ENCODE measurements around the gene RSPO4. TPM values are rescaled to one million over a fixed set of nuclear protein-coding genes. Genes with fewer than 3 reads are reported as not detected.

The RSPO4 gene
- total and polyA plus RNA-seq, 4 donors = 0.93 to 1.0 TPM; not detected in 2

- H3K36me3 ChIP-seq (ENCODE audit: control insufficient read depth in 1 of 2, insufficient read depth in 2 of 2, low read length in 1 of 2) = no peaks in the 10 kb centered on the region
- DNase-seq (no peak), ATAC-seq (ENCODE audit: low FRiP score) (no peak)
- WGBS, 2 donors = 61 to 66% methylated on average over 19 of the region's 19 CpGs
- no peak overlapping the region for H3K4me3 ChIP-seq (ENCODE audit: low read length in 2 of 2)
- H3K9me3 ChIP-seq (ENCODE audit: control insufficient read depth, low read length) = no peaks in the 10 kb centered on the region
- no peaks in the 10 kb centered on the region for H3K4me1 ChIP-seq (ENCODE audit: control insufficient read depth in 1 of 2, insufficient read depth in 2 of 2, low read length in 2 of 2)
- no peaks in the 10 kb centered on the region for H3K27me3 ChIP-seq (ENCODE audit: control insufficient read depth in 1 of 2, insufficient read depth in 2 of 2, low read length in 1 of 2)
- intact Hi-C loops (cut with DNase I) = loop anchor here in 1 of 2 donors (5.0 kb wide), 1 partner anchor 142 kb away; no protein-coding TSS in a partner anchor
- no peak overlapping the region for H3K27ac ChIP-seq (ENCODE audit: low read depth in 1 of 2, low read length in 2 of 2)
These were observed 42.9 kb downstream of the RSPO4 start for GRCh38 chr20:958936-959815.

DNA sequence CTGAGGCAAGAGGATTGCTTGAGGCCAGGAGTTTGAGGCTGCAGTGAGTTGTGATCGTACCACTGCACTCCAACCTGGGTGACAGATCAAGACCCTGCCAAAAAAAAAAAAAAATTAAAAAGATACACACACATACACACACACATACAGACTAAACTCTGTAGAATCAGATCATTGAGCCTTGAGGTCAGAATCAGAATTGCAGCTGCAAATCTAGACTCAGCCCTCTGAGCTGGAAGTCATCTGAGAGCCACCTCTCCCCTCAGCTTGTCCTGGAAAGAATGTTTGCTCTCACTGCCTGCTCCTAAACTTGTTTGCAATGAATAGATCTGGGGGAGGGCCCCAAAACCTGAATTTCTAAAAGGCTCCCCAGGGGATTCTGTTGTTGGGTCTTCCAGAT is 44.6 kb downstream of the RSPO4 start:
- ATAC-seq (ENCODE audit: low FRiP score) (no peak), DNase-seq (no peak)
- WGBS, 2 donors = 85 to 90% methylated on average over 1 of the region's 1 CpG
- no peaks in the 10 kb centered on the region for H3K27me3 ChIP-seq (ENCODE audit: control insufficient read depth in 1 of 2, insufficient read depth in 2 of 2, low read length in 1 of 2)
- intact Hi-C loops (cut with DNase I) = loop anchor here in 1 of 2 donors (5.0 kb wide), 1 partner anchor 140 kb away; no protein-coding TSS in a partner anchor
- no peaks in the 10 kb centered on the region for H3K4me1 ChIP-seq (ENCODE audit: control insufficient read depth in 1 of 2, insufficient read depth in 2 of 2, low read length in 2 of 2)
- no peaks in the 10 kb centered on the region for H3K9me3 ChIP-seq (ENCODE audit: control insufficient read depth, low read length)
- no peaks in the 10 kb centered on the region for H3K36me3 ChIP-seq (ENCODE audit: control insufficient read depth in 1 of 2, insufficient read depth in 2 of 2, low read length in 1 of 2)
- H3K27ac ChIP-seq (ENCODE audit: low read depth in 1 of 2, low read length in 2 of 2) = no peak overlapping the region
- H3K4me3 ChIP-seq (ENCODE audit: low read length in 2 of 2) = no peak overlapping the region

DNA sequence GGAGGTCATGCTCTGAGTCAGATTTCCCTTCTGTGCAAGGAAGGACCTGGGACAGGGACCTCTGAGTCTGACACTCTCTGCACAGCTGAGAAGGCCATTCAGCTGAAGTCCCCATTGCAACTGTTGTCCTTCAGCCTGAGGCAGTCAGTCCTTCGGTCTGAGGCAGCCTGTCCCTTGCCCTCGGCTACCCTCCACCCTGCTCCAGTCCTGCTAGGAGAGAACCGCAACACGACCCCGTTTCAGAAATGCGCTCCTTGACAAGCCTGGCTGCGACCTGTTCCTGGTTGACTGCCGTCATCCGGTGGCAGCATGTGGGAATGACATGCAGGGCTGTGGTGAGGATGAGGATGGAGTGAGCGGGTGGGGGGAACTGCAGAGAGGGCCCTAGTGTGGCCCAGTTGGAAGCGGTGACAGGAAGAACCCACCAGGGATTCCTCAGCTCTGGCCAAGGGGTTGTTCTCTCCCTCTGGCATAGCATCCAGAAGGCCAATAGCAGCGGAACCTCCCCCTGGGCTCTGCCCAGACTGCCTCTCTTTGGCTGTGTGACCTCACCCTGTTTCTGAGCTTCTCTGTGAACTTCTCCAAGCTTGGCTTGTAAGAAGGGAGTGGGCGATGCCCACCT is 45.7 kb downstream of the RSPO4 start:
- Histone ChIP-seq H3K36me3 (ENCODE audit: control insufficient read depth in 1 of 2, insufficient read depth in 2 of 2, low read length in 1 of 2) (no peaks in the 10 kb centered on the region), H3K9me3 (ENCODE audit: control insufficient read depth, low read length) (no peaks in the 10 kb centered on the region), H3K4me3 (ENCODE audit: low read length in 2 of 2) (no peak overlapping the region), H3K27me3 (ENCODE audit: control insufficient read depth in 1 of 2, insufficient read depth in 2 of 2, low read length in 1 of 2) (no peaks in the 10 kb centered on the region), H3K27ac (ENCODE audit: low read depth in 1 of 2, low read length in 2 of 2) (no peak overlapping the region), H3K4me1 (ENCODE audit: control insufficient read depth in 1 of 2, insufficient read depth in 2 of 2, low read length in 2 of 2) (no peaks in the 10 kb centered on the region)
- 7 to 11% methylated on average over 12 to 13 of the region's 13 CpGs for WGBS, 2 donors
- DNase-seq = peak; percentile 65 to 84
- peak; percentile 76 for ATAC-seq (ENCODE audit: low FRiP score)
- intact Hi-C loops (cut with DNase I) = loop anchor here (1.0 to 5.0 kb wide), 2 partner anchors 139 to 140 kb away; no protein-coding TSS in a partner anchor

GRCh38 chr20:955656-956055 is 46.5 kb downstream of the RSPO4 start:
- H3K4me1 ChIP-seq (ENCODE audit: control insufficient read depth in 1 of 2, insufficient read depth in 2 of 2, low read length in 2 of 2) = no peaks in the 10 kb centered on the region
- ATAC-seq (ENCODE audit: low FRiP score) = no peak
- H3K27me3 ChIP-seq (ENCODE audit: control insufficient read depth in 1 of 2, insufficient read depth in 2 of 2, low read length in 1 of 2) = no peaks in the 10 kb centered on the region
- intact Hi-C loops (cut with DNase I) = loop anchor here (1.0 to 5.0 kb wide), 2 partner anchors 138 to 139 kb away; no protein-coding TSS in a partner anchor
- H3K36me3 ChIP-seq (ENCODE audit: control insufficient read depth in 1 of 2, insufficient read depth in 2 of 2, low read length in 1 of 2) = no peaks in the 10 kb centered on the region
- H3K9me3 ChIP-seq (ENCODE audit: control insufficient read depth, low read length) = no peaks in the 10 kb centered on the region
- H3K27ac ChIP-seq (ENCODE audit: low read depth in 1 of 2, low read length in 2 of 2) = no peak overlapping the region
- no peak overlapping the region for H3K4me3 ChIP-seq (ENCODE audit: low read length in 2 of 2)
- WGBS, 2 donors = 83 to 85% methylated on average over 7 of the region's 7 CpGs
- no peak for DNase-seq

DNA sequence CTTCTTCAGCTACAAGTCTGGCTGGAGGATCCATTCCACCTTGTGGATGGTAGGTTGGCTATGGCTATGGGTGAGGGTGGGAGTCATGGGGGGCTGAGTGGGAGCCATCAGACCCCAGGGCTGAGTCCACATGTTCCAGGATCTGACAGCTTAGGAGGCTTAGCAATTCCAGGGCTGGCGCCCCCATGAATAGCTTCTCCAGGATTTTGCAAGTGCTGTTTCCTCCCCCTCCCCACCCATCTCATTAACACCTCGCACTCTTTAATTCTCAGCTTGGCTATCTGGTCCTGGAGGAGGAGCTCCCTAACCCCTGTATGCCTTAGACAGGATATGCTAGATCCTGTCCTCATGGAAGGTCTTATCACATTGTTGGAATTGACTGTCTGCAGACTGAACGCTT is 47.0 kb downstream of the RSPO4 start:
- DNase-seq = no peak
- ATAC-seq (ENCODE audit: low FRiP score) = no peak
- Histone ChIP-seq H3K4me1 (ENCODE audit: control insufficient read depth in 1 of 2, insufficient read depth in 2 of 2, low read length in 2 of 2) (no peaks in the 10 kb centered on the region), H3K27me3 (ENCODE audit: control insufficient read depth in 1 of 2, insufficient read depth in 2 of 2, low read length in 1 of 2) (no peaks in the 10 kb centered on the region), H3K36me3 (ENCODE audit: control insufficient read depth in 1 of 2, insufficient read depth in 2 of 2, low read length in 1 of 2) (no peaks in the 10 kb centered on the region), H3K9me3 (ENCODE audit: control insufficient read depth, low read length) (no peaks in the 10 kb centered on the region), H3K4me3 (ENCODE audit: low read length in 2 of 2) (no peak overlapping the region), H3K27ac (ENCODE audit: low read depth in 1 of 2, low read length in 2 of 2) (no peak overlapping the region)
- intact Hi-C loops (cut with DNase I) = loop anchor here in 1 of 2 donors (5.0 kb wide), 1 partner anchor 138 kb away; no protein-coding TSS in a partner anchor
- WGBS, 2 donors = 54 to 62% methylated on average over 3 of the region's 3 CpGs

- DNase-seq = no peak
- WGBS, 2 donors = 37 to 38% methylated on average over 11 of the region's 11 CpGs
- intact Hi-C loops (cut with DNase I) = no loop called here
- Histone ChIP-seq H3K4me1 (ENCODE audit: control insufficient read depth in 1 of 2, insufficient read depth in 2 of 2, low read length in 2 of 2) (no peaks in the 10 kb centered on the region), H3K36me3 (ENCODE audit: control insufficient read depth in 1 of 2, insufficient read depth in 2 of 2, low read length in 1 of 2) (no peaks in the 10 kb centered on the region), H3K4me3 (ENCODE audit: low read length in 2 of 2) (no peak overlapping the region), H3K27me3 (ENCODE audit: control insufficient read depth in 1 of 2, insufficient read depth in 2 of 2, low read length in 1 of 2) (no peaks in the 10 kb centered on the region), H3K9me3 (ENCODE audit: control insufficient read depth, low read length) (no peaks in the 10 kb centered on the region), H3K27ac (ENCODE audit: low read depth in 1 of 2, low read length in 2 of 2) (no peak overlapping the region)
- no peak for ATAC-seq (ENCODE audit: low FRiP score)
These were observed 48.4 kb downstream of the RSPO4 start for GRCh38 chr20:953742-954141.

DNA sequence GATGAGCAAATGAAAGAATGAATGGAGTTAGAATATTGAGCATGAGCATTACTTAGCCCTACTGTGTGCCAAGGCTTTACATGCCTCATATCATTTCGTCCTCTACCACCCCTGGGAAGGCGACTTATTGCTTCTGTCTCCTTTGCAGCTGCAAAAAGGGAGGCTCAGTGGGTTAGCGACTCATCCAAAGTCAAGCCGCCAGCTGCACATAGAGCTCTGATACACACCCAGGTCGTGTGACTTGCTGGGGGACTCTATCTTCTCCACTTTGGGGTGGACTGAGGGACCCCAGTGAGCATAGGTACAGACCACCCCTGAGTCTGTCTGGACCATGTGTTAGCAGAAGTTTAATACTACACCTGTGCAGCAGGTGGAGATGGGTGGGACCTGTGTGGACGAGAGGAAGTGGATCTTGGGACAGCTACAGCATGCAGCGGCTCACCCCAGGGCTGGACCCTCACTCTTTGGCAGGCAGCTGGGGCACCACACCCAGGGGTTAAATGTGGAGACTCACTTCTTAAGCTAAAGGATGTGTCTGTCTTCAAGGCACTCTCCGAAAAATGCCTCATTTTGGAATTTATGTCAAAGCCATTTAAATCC is 49.8 kb downstream of the RSPO4 start:
- no peak for ATAC-seq (ENCODE audit: low FRiP score)
- no peak for DNase-seq
- Histone ChIP-seq H3K36me3 (ENCODE audit: control insufficient read depth in 1 of 2, insufficient read depth in 2 of 2, low read length in 1 of 2) (no peaks in the 10 kb centered on the region), H3K4me3 (ENCODE audit: low read length in 2 of 2) (no peak overlapping the region), H3K9me3 (ENCODE audit: control insufficient read depth, low read length) (no peaks in the 10 kb centered on the region), H3K4me1 (ENCODE audit: control insufficient read depth in 1 of 2, insufficient read depth in 2 of 2, low read length in 2 of 2) (no peaks in the 10 kb centered on the region), H3K27me3 (ENCODE audit: control insufficient read depth in 1 of 2, insufficient read depth in 2 of 2, low read length in 1 of 2) (no peaks in the 10 kb centered on the region), H3K27ac (ENCODE audit: low read depth in 1 of 2, low read length in 2 of 2) (no peak overlapping the region)
- intact Hi-C loops (cut with DNase I) = no loop called here
- 56 to 69% methylated on average over 8 of the region's 8 CpGs for WGBS, 2 donors

DNA sequence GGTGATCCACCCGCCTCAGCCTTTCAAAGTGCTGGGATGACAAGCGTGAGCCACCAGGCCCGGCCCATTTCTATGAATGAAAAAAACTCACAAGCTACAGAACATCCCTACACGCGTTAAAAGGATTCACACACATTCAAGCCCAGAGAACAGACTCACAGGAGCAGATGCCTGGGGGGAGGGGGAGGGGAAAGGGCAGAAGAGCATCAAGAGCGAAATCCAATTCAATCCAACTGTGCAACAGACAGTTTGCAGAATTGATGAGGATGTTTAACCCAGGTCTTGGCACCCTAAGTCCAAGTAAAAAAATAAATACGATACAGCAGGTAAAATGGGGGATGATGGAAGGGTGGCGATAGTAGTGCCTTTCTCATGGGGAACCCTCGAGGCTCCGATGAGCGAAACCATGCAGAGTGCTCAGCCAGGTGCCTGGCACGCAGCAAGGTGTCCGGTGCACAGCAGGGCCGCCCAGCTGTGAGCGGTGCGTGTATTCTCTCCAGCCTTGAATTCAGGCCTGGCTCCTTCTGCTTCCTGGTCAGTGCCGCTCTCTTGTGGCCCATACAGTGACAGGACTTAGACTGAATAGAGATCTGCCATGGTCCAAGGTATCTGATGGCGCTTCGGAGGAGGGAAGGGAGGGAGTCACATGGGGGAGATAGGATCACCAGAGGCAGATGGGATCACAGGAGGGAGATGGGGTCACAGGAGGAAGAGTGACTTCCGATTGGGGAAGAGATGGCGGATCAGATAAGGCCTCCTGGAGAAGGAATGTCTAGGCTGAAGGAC is 50.5 kb downstream of the RSPO4 start:
- intact Hi-C loops (cut with DNase I) = no loop called here
- ATAC-seq (ENCODE audit: low FRiP score) (no peak), DNase-seq (peak in 1 of 2 donors; percentile 43)

More for the DNA sequence above, 50.5 kb downstream of the RSPO4 start:
- no peak overlapping the region for H3K4me3 ChIP-seq (ENCODE audit: low read length in 2 of 2)
- no peaks in the 10 kb centered on the region for H3K36me3 ChIP-seq (ENCODE audit: control insufficient read depth in 1 of 2, insufficient read depth in 2 of 2, low read length in 1 of 2)
- no peak overlapping the region for H3K27ac ChIP-seq (ENCODE audit: low read depth in 1 of 2, low read length in 2 of 2)
- no peaks in the 10 kb centered on the region for H3K9me3 ChIP-seq (ENCODE audit: control insufficient read depth, low read length)
- no peaks in the 10 kb centered on the region for H3K27me3 ChIP-seq (ENCODE audit: control insufficient read depth in 1 of 2, insufficient read depth in 2 of 2, low read length in 1 of 2)
- no peaks in the 10 kb centered on the region for H3K4me1 ChIP-seq (ENCODE audit: control insufficient read depth in 1 of 2, insufficient read depth in 2 of 2, low read length in 2 of 2)
- 72 to 77% methylated on average over 21 of the region's 21 CpGs for WGBS, 2 donors
